Transverse colon (tissue), 4 donors: ENCODE measurements around the gene LYZL1. TPM values are rescaled to one million over a fixed set of nuclear protein-coding genes. Genes with fewer than 3 reads are reported as not detected.

Experiments used
- DNase-seq: peaks from one replicate; pipeline ENCODE4 v3.0.0-alpha.2; 2019
- H3K27ac ChIP-seq, 4 donors: fragments of 200-600 bp; sonication (generic); 2 replicates each; pipeline ENCODE4 v1.5.1; 2016 to 2018; ENCODE audit warnings: inconsistent platforms in 4 of 4
- H3K27me3 ChIP-seq: fragments of 200-600 bp; sonication (generic); 2 replicates; pipeline ENCODE4 v1.5.1; 2017; ENCODE audit warnings: inconsistent platforms
- H3K36me3 ChIP-seq, 4 donors: fragments of 200-600 bp; sonication (generic); 2 replicates each; pipeline ENCODE4 v1.5.1; 2017 to 2019; ENCODE audit warnings: inconsistent platforms in 4 of 4
- H3K4me1 ChIP-seq, 4 donors: fragments of 200-600 bp; sonication (generic); 2 replicates each; pipeline ENCODE4 v1.5.1; 2017 to 2020; ENCODE audit warnings: inconsistent platforms in 4 of 4
- H3K4me3 ChIP-seq, 4 donors: fragments of 200-600 bp; sonication (generic); 1 replicate in 1 of 4; 2 replicates in 3 of 4; pipeline versions ENCODE4 v1.5.1 to v1.6.1; 2017 to 2019; ENCODE audit warnings: inconsistent platforms in 4 of 4
- H3K9me3 ChIP-seq, 2 donors: fragments of 200-600 bp; sonication (generic); 2 replicates each; pipeline ENCODE4 v1.5.1; 2017 to 2019; ENCODE audit warnings: inconsistent platforms in 2 of 2
- CTCF ChIP-seq, 5 experiments: fragments of 200-600 bp in 3 of 5; fragments of 450-650 bp in 2 of 5; sonication (generic) in 3 of 5; IDR thresholded peaks; 1 replicate in 2 of 5; 2 replicates in 3 of 5; pipeline ENCODE4 v1.5.1; 2016 to 2017; ENCODE audit warnings: antibody characterized with exemption in 5 of 5, inconsistent platforms in 3 of 5, mild to moderate bottlenecking in 2 of 5, moderate library complexity in 1 of 5
- EP300 ChIP-seq: sonication (generic); formaldehyde crosslinking; IDR thresholded peaks from one replicate; pipeline ENCODE4 v1.6.1; 2017; ENCODE audit warnings: antibody characterized with exemption, low read depth
- POLR2A ChIP-seq: fragments of 450-650 bp; IDR thresholded peaks from one replicate; pipeline ENCODE4 v1.6.1; 2016; ENCODE audit warnings: antibody characterized with exemption, mild to moderate bottlenecking, moderate library complexity
- POLR2AphosphoS5 ChIP-seq, 3 donors: sonication (generic); formaldehyde crosslinking; IDR thresholded peaks; one replicate each; pipeline ENCODE4 v1.6.1; 2016; ENCODE audit warnings: antibody characterized with exemption in 3 of 3
- WGBS, 2 donors: methylation state at CpG; one replicate each; pipeline ENCODE4 v1.1.5; 2018; ENCODE audit warnings: low coverage in 1 of 2; 5-methylcytosine and 5-hydroxymethylcytosine counted together
- in situ Hi-C, 4 donors: fragments of 200-750 bp; cut with MboI; loops; one replicate each; pipeline versions ENCODE4 v1.15.0 to v1.15.1; 2017; ENCODE audit warnings: low sequenced_read_pairs in 3 of 4, low pct_ligation_motif_present in 1 of 4, low pct_unique_long_range_greater_than_20kb in 1 of 4
- intact Hi-C: fragments of 100-400 bp; cut with DNase I; formaldehyde crosslinking; loops from one replicate; pipeline ENCODE4 v1.15.1; 2023; ENCODE audit warnings: low total_unique reads
- total RNA-seq, 4 donors: library from RNA; depleted of rRNA; stranded (reverse); fragments of >200 nt; gene quantifications; one replicate each; pipeline ENCODE4 v1.1.0, GENCODE V29; 2016

Gene LYZL1
- total RNA-seq, 4 donors from 2014 or later, result not detected

GRCh38 chr10:29268011-29268410, 20.9 kb upstream of the LYZL1 start:
- Histone ChIP-seq H3K9me3 (no peaks in the 10 kb centered on the region), H3K4me1 (no peaks in the 10 kb centered on the region), H3K27ac (no peak overlapping the region), H3K36me3 (no peaks in the 10 kb centered on the region), H3K27me3 (no peaks in the 10 kb centered on the region), H3K4me3 (no peak overlapping the region)
- intact Hi-C loops (no loop called here), in situ Hi-C loops (no loop called here)
- 91 to 94% methylated on average over 4 to 6 of the region's 6 CpGs for WGBS, 2 donors
- DNase-seq, result no peak
- TF ChIP-seq CTCF (IDR thresholded peaks at IDR 0.05) (no peak), POLR2AphosphoS5 (IDR thresholded peaks at IDR 0.05) (no peak), POLR2A (no peak), EP300 (no peak)

- DNase-seq, result no peak
- H3K4me3 ChIP-seq, result no peak overlapping the region
- no peaks in the 10 kb centered on the region for H3K36me3 ChIP-seq
- intact Hi-C loops, result no loop called here
- H3K27me3 ChIP-seq, result no peaks in the 10 kb centered on the region
- TF ChIP-seq EP300, result no peak
- no peak for TF ChIP-seq CTCF (IDR thresholded peaks at IDR 0.05)
- no peak for TF ChIP-seq POLR2A
- no peak for TF ChIP-seq POLR2AphosphoS5 (IDR thresholded peaks at IDR 0.05)
- no peaks in the 10 kb centered on the region for H3K4me1 ChIP-seq
- H3K27ac ChIP-seq, result no peak overlapping the region
- in situ Hi-C loops, result no loop called here
- H3K9me3 ChIP-seq, result no peaks in the 10 kb centered on the region
- WGBS, 2 donors, result 76 to 80% methylated on average over 6 to 8 of the region's 8 CpGs
These were observed 19.4 kb upstream of the LYZL1 start for GRCh38 chr10:29269486-29269885.

- Histone ChIP-seq H3K4me1 (no peaks in the 10 kb centered on the region), H3K36me3 (no peaks in the 10 kb centered on the region), H3K4me3 (no peak overlapping the region), H3K9me3 (no peaks in the 10 kb centered on the region), H3K27ac (no peak overlapping the region), H3K27me3 (no peaks in the 10 kb centered on the region)
- TF ChIP-seq EP300 (no peak), POLR2A (no peak), CTCF (IDR thresholded peaks at IDR 0.05) (no peak), POLR2AphosphoS5 (IDR thresholded peaks at IDR 0.05) (no peak)
- intact Hi-C loops (no loop called here), in situ Hi-C loops (no loop called here)
- DNase-seq, result no peak
These were observed 18.0 kb upstream of the LYZL1 start for GRCh38 chr10:29270883-29271282.

- H3K36me3 ChIP-seq, result no peaks in the 10 kb centered on the region
- H3K4me1 ChIP-seq, result no peaks in the 10 kb centered on the region
- intact Hi-C loops, result no loop called here
- DNase-seq, result no peak
- no peaks in the 10 kb centered on the region for H3K27me3 ChIP-seq
- no peak for TF ChIP-seq POLR2AphosphoS5 (IDR thresholded peaks at IDR 0.05)
- H3K4me3 ChIP-seq, result no peak overlapping the region
- WGBS, 2 donors, result 50 to 54% methylated on average over 2 of the region's 2 CpGs
- no peaks in the 10 kb centered on the region for H3K9me3 ChIP-seq
- no peak overlapping the region for H3K27ac ChIP-seq
- in situ Hi-C loops, result no loop called here
These were observed 17.0 kb upstream of the LYZL1 start for GRCh38 chr10:29271877-29272276.

GRCh38 chr10:29273478-29273877, 15.4 kb upstream of the LYZL1 start:
- no peak for TF ChIP-seq POLR2AphosphoS5 (IDR thresholded peaks at IDR 0.05)
- TF ChIP-seq POLR2A, result no peak
- no peak for TF ChIP-seq EP300
- TF ChIP-seq CTCF (IDR thresholded peaks at IDR 0.05), result no peak
- WGBS, 2 donors, result 49% methylated on average over 5 of the region's 5 CpGs; no CpG with 5 or more reads in 1 of the 2 donors
- Histone ChIP-seq H3K4me3 (no peak overlapping the region), H3K27me3 (no peaks in the 10 kb centered on the region), H3K4me1 (no peaks in the 10 kb centered on the region), H3K27ac (no peak overlapping the region), H3K9me3 (no peaks in the 10 kb centered on the region), H3K36me3 (no peaks in the 10 kb centered on the region)
- intact Hi-C loops (no loop called here), in situ Hi-C loops (no loop called here)
- DNase-seq, result no peak
